CD4-positive, alpha-beta T cell (primary cell): ENCODE measurements around the gene MRPS24. TPM values are rescaled to one million over a fixed set of nuclear protein-coding genes. Genes with fewer than 3 reads are reported as not detected.

Experiments
- ATAC-seq: fragments of 200-7000 bp; cut with Tn5 transposase; one replicate; pipeline ENCODE4 v1.10.0; 2022; ENCODE audit warnings: mild to moderate bottlenecking; ENCODE audit not compliant: poor library complexity
- CTCF ChIA-PET: fragments of 350-600 bp; sonication (Branson Sonifier 250); formaldehyde crosslinking; loops from one replicate; lab custom pipeline; 2021; ENCODE audit warnings: antibody characterized with exemption, inconsistent platforms; lab: Charles Lee
- POLR2A ChIA-PET: fragments of 350-600 bp; sonication (Branson Sonifier 250); formaldehyde crosslinking; loops from one replicate; lab custom pipeline; 2021; ENCODE audit warnings: antibody characterized with exemption, inconsistent platforms; lab: Charles Lee
- DNase-seq, 14 experiments: peaks; one replicate each; pipeline ENCODE4 v3.0.0-alpha.2; 2013 to 2020; ENCODE audit warnings: mixed read lengths in 2 of 14
- H3K27ac ChIP-seq, 2 donors: one replicate each; pipeline versions ENCODE4 v1.5.1 to v1.7.0; 2013; ENCODE audit warnings: low read length in 2 of 2, low read depth in 1 of 2, mild to moderate bottlenecking in 1 of 2
- H3K27me3 ChIP-seq, 2 experiments: 1 replicate in 1 of 2; 2 replicates in 1 of 2; pipeline versions ENCODE4 v1.6.1 to v1.7.0; 2013; ENCODE audit warnings: low read length in 2 of 2, control low read depth in 1 of 2, mild to moderate bottlenecking in 1 of 2, moderate library complexity in 1 of 2; ENCODE audit not compliant: insufficient read depth in 2 of 2, control insufficient read depth in 1 of 2
- H3K36me3 ChIP-seq: one replicate; pipeline ENCODE4 v1.6.1; 2013; ENCODE audit warnings: low read length, control low read depth; ENCODE audit not compliant: insufficient read depth
- H3K4me1 ChIP-seq: one replicate; pipeline ENCODE4 v1.6.1; 2013; ENCODE audit warnings: low read length, control low read depth; ENCODE audit not compliant: insufficient read depth
- H3K4me3 ChIP-seq: one replicate; pipeline ENCODE4 v1.5.1; 2013; ENCODE audit warnings: mild to moderate bottlenecking, low read length, moderate library complexity
- H3K9me3 ChIP-seq, 2 experiments: 1 replicate in 1 of 2; 2 replicates in 1 of 2; pipeline versions ENCODE4 v1.6.1 to v1.7.0; 2013; ENCODE audit warnings: low read length in 2 of 2, mild to moderate bottlenecking in 2 of 2, control low read depth in 1 of 2, moderate library complexity in 1 of 2; ENCODE audit not compliant: control insufficient read depth in 1 of 2, insufficient read depth in 1 of 2
- H3K27ac Mint-ChIP-seq: one replicate; pipeline ENCODE4 v1.8.0; 2020; ENCODE audit warnings: mixed read lengths
- H3K27me3 Mint-ChIP-seq: one replicate; pipeline ENCODE4 v1.8.0; 2021; ENCODE audit warnings: mixed read lengths
- H3K36me3 Mint-ChIP-seq: one replicate; pipeline ENCODE4 v1.8.0; 2021; ENCODE audit warnings: low read depth, mixed read lengths
- H3K4me1 Mint-ChIP-seq: one replicate; pipeline ENCODE4 v1.8.0; 2021; ENCODE audit warnings: low read depth, mixed read lengths
- H3K4me3 Mint-ChIP-seq: one replicate; pipeline ENCODE4 v1.8.0; 2020; ENCODE audit warnings: mild to moderate bottlenecking, mixed read lengths
- H3K9me3 Mint-ChIP-seq: one replicate; pipeline ENCODE4 v1.8.0; 2020; ENCODE audit warnings: mixed read lengths
- CTCF ChIP-seq: fragments of 200-600 bp; IDR thresholded peaks from one replicate; pipeline ENCODE4 v1.8.0; 2022; ENCODE audit warnings: antibody characterized with exemption, mild to moderate bottlenecking
- intact Hi-C, 2 experiments: fragments of 100-400 bp; cut with DNase I in 1 of 2; cut with micrococcal nuclease in 1 of 2; formaldehyde crosslinking; loops; one replicate each; pipeline versions ENCODE4 v1.15.1 to v1.9.0; 2023 to 2025; cut with DNase I, micrococcal nuclease
- total RNA-seq, 174 experiments: library from RNA in 2 of 174; stranded (reverse) in 2 of 174; gene quantifications; one replicate each; pipeline ENCODE4 v1.2.3 and lab custom pipeline; 2021 to 2026

The MRPS24 gene
- total RNA-seq, 2 experiments from 2014 or later: 63.1 to 69.7 TPM

- CTCF ChIA-PET: no interaction called here
- Histone ChIP-seq H3K4me3 (no peak overlapping the region), H3K27ac (no peak overlapping the region), H3K27me3 (no peaks in the 10 kb centered on the region), H3K36me3 (no peaks in the 10 kb centered on the region), H3K4me1 (no peaks in the 10 kb centered on the region), H3K9me3 (no peaks in the 10 kb centered on the region)
- no peak overlapping the region for H3K27ac Mint-ChIP-seq
- intact Hi-C loops: no loop called here
- H3K36me3 Mint-ChIP-seq: no peaks in the 10 kb centered on the region
- H3K9me3 Mint-ChIP-seq: no peaks in the 10 kb centered on the region
- H3K27me3 Mint-ChIP-seq: no peaks in the 10 kb centered on the region
- TF ChIP-seq CTCF: no peak
- ATAC-seq (no peak), DNase-seq (no peak)
- no peak overlapping the region for H3K4me3 Mint-ChIP-seq
- H3K4me1 Mint-ChIP-seq: no peaks in the 10 kb centered on the region
- POLR2A ChIA-PET: no interaction called here
Measured at GRCh38 chr7:43851805-43852204, 17.5 kb downstream of the MRPS24 start.

- intact Hi-C loops: no loop called here
- ChIA-PET POLR2A (no interaction called here), CTCF (no interaction called here)
Measured at GRCh38 chr7:43850348-43851116, 18.8 kb downstream of the MRPS24 start.

GRCh38 chr7:43849047-43849446, 20.3 kb downstream of the MRPS24 start:
- H3K27ac Mint-ChIP-seq: no peak overlapping the region
- POLR2A ChIA-PET: no interaction called here
- ATAC-seq (no peak), DNase-seq (no peak)
- H3K27me3 Mint-ChIP-seq: peaks cover 6% of the 10 kb centered on the region
- Histone ChIP-seq H3K27me3 (no peaks in the 10 kb centered on the region), H3K27ac (no peak overlapping the region), H3K9me3 (no peaks in the 10 kb centered on the region), H3K36me3 (no peaks in the 10 kb centered on the region), H3K4me3 (no peak overlapping the region), H3K4me1 (no peaks in the 10 kb centered on the region)
- no peaks in the 10 kb centered on the region for H3K9me3 Mint-ChIP-seq
- intact Hi-C loops: no loop called here
- CTCF ChIA-PET: no interaction called here
- no peaks in the 10 kb centered on the region for H3K4me1 Mint-ChIP-seq
- H3K36me3 Mint-ChIP-seq: no peaks in the 10 kb centered on the region
- TF ChIP-seq CTCF: no peak
- no peak overlapping the region for H3K4me3 Mint-ChIP-seq

More at GRCh38 chr7:43850348-43851116, 18.8 kb downstream of the MRPS24 start:
- Mint-ChIP-seq H3K27ac (no peak overlapping the region), H3K4me1 (no peaks in the 10 kb centered on the region), H3K4me3 (no peak overlapping the region), H3K27me3 (no peaks in the 10 kb centered on the region), H3K9me3 (no peaks in the 10 kb centered on the region), H3K36me3 (no peaks in the 10 kb centered on the region)
- Histone ChIP-seq H3K4me3 (no peak overlapping the region), H3K36me3 (no peaks in the 10 kb centered on the region), H3K4me1 (no peaks in the 10 kb centered on the region), H3K27ac (no peak overlapping the region), H3K9me3 (no peaks in the 10 kb centered on the region), H3K27me3 (no peaks in the 10 kb centered on the region)
- TF ChIP-seq CTCF: no peak
- DNase-seq (no peak), ATAC-seq (no peak)
